Stimulated activated effector memory CD8-positive, alpha-beta T cell treated with anti-CD3 and anti-CD28 coated beads, Interleukin-12 subunit alpha, Interleukin-12 subunit beta, amount 100 ng/mL, for 72 hours (primary cell): ENCODE data around the gene CLIP4.

Experiments used
- ATAC-seq: fragments of 150-1000 bp; cut with Tn5 transposase; 2 replicates; pipeline ENCODE4 v1.10.0; 2021
- DNase-seq, 2 donors: peaks; one replicate each; pipeline ENCODE4 v3.0.0; 2021 to 2022; ENCODE audit warnings: low spot score in 2 of 2
- H3K27ac Mint-ChIP-seq: one replicate; pipeline ENCODE4 v1.8.0; 2022; ENCODE audit warnings: mild to moderate bottlenecking, mixed read lengths
- H3K36me3 Mint-ChIP-seq: one replicate; pipeline ENCODE4 v1.8.0; 2022; ENCODE audit warnings: mild to moderate bottlenecking, mixed read lengths
- H3K4me1 Mint-ChIP-seq: one replicate; pipeline ENCODE4 v1.8.0; 2022; ENCODE audit warnings: mixed read lengths
- H3K4me3 Mint-ChIP-seq: one replicate; pipeline ENCODE4 v1.8.0; 2022; ENCODE audit warnings: mild to moderate bottlenecking, mixed read lengths
- H3K9me3 Mint-ChIP-seq: one replicate; pipeline ENCODE4 v1.8.0; 2022; ENCODE audit warnings: mixed read lengths

The CLIP4 gene

DNA sequence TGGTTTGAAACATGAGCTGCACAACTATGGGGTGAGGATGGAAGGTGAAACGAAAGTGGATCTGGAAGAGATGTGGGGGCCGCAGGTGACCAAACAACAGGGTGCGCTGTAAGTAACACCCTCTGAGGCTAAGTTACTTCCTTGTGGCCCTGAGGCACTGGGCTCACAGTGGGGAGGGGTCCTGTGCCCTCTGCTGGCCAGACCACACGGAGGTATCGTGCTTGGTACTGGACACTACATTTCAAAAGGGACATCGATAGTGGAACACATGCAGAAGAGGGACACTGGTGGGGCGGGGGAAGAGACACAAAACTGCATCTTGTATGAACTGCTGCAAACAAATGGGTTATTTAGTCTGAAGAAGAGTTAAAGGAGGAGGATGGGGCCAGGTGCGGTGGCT, 110.6 kb downstream of the CLIP4 start:
- no peak for ATAC-seq
- Mint-ChIP-seq H3K27ac (no peak overlapping the region), H3K36me3 (no peaks in the 10 kb centered on the region), H3K4me1 (no peaks in the 10 kb centered on the region), H3K4me3 (no peak overlapping the region), H3K9me3 (no peaks in the 10 kb centered on the region)
- DNase-seq, result no peak

DNA sequence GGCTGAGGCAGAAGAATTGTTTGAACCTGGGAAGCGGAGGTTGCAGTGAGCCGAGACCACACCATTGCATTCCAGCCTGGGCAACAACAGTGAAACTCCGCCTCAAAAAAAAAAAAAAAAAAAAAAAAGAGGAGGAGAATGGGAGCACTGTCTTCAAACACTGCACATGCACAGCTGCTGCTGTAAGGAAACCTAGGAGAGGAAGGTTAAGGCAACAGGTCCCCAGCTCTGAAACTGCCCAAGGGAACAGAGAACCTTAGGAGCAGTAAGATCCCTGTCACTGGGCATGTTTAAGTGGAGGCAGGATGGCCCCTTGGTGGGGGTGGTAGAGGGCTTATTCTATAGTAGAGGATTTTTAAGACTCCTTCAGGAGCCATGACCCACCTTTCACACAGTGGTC, 111.2 kb downstream of the CLIP4 start:
- Mint-ChIP-seq H3K4me1 (no peaks in the 10 kb centered on the region), H3K27ac (no peak overlapping the region), H3K36me3 (no peaks in the 10 kb centered on the region), H3K4me3 (no peak overlapping the region), H3K9me3 (no peaks in the 10 kb centered on the region)
- no peak for ATAC-seq
- no peak for DNase-seq

DNA sequence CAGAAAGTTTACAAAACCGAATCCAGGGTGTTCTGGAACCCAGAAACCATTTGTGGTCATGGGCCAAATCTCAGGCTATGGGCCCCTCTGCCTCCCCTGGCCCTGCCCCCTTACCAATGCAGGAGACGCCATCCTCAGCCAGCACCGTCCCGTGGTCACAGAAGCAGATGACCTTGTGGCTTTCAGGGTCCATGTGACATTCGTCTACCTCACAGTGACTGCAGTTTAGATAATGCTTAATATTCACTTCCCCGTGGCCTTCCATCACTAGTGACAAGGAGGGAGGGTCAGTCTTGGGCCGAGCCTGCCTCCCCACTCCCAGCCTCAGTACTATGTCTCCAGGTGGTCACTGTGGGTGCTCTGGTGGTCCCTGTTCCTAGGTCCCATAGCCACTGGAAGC, 111.6 kb downstream of the CLIP4 start:
- Mint-ChIP-seq H3K36me3 (no peaks in the 10 kb centered on the region), H3K9me3 (no peaks in the 10 kb centered on the region), H3K4me3 (no peak overlapping the region), H3K4me1 (no peaks in the 10 kb centered on the region), H3K27ac (no peak overlapping the region)
- DNase-seq (no peak), ATAC-seq (no peak)

DNA sequence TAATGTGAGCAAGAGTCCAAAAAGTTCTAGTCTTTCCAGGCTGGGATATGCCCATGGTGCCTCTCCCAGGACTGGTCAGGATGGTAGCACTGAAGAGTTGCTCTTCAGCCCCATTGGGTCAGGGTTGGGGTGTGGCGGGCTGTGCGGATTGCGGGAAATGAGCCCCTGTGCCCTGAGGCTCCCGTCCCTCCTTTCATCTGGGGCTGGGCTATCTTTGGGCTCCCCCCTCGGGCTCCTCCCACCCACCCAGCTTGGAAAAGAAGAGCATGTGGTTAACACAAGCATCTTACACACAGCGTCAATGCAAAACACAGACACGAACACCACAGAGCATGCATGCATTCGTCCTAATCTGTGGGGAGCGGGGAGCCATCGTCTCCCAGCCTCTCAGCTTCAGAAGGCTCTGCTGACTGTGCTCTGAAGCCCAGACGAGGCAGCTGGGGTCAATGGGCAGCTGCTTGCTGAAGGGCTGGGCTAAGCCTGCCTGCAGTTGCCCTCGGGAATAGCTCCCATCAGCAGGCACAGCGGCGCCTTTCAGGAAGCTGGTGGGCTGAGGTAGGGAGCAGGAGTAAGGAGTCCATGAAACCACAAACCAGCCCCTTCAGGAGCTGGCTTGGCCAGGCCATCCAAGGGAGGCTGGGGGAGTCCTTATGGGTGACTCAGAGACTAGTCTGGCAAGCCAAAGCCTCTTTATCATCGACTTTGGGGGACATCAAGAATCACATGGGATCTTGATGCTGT, 112.9 kb downstream of the CLIP4 start:
- Mint-ChIP-seq H3K4me1 (no peaks in the 10 kb centered on the region), H3K36me3 (no peaks in the 10 kb centered on the region), H3K4me3 (no peak overlapping the region), H3K9me3 (no peaks in the 10 kb centered on the region), H3K27ac (no peak overlapping the region)
- ATAC-seq (no peak), DNase-seq (no peak)

- H3K4me3 Mint-ChIP-seq, result no peak overlapping the region
- H3K9me3 Mint-ChIP-seq, result no peaks in the 10 kb centered on the region
- DNase-seq (no peak), ATAC-seq (no peak)
- H3K4me1 Mint-ChIP-seq, result no peaks in the 10 kb centered on the region
- no peaks in the 10 kb centered on the region for H3K36me3 Mint-ChIP-seq
- no peak overlapping the region for H3K27ac Mint-ChIP-seq
These were observed 113.7 kb downstream of the CLIP4 start for GRCh38 chr2:29228947-29229346.

GRCh38 chr2:29229640-29230039, 114.4 kb downstream of the CLIP4 start:
- DNase-seq (no peak), ATAC-seq (no peak)
- Mint-ChIP-seq H3K4me3 (no peak overlapping the region), H3K9me3 (no peaks in the 10 kb centered on the region), H3K27ac (no peak overlapping the region), H3K36me3 (no peaks in the 10 kb centered on the region), H3K4me1 (no peaks in the 10 kb centered on the region)

DNA sequence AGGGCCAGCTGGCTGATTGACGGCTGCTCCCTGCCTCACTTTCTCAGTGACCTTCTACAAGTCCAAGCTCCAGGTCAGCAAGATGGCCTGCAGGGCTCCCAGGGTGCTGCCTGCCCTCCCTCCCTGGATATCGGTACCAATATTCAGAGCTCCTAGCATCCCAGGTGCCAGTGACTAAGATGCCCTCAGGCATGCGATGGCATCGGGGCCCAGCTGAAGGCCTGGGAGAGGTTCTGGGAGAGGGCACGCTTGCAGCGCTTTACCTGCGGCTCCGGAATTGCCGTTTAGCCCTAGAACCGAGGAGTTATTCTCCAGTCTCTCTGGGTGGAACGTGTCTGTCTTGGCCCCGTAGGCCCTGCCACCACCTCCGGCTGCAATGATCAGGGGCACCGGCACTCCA, 116.8 kb downstream of the CLIP4 start:
- no peak overlapping the region for H3K27ac Mint-ChIP-seq
- H3K9me3 Mint-ChIP-seq, result no peaks in the 10 kb centered on the region
- ATAC-seq (no peak), DNase-seq (no peak)
- H3K4me1 Mint-ChIP-seq, result no peaks in the 10 kb centered on the region
- H3K36me3 Mint-ChIP-seq, result no peaks in the 10 kb centered on the region
- no peak overlapping the region for H3K4me3 Mint-ChIP-seq

GRCh38 chr2:29233428-29233827, 118.2 kb downstream of the CLIP4 start:
- DNase-seq, result no peak
- Mint-ChIP-seq H3K4me3 (no peak overlapping the region), H3K27ac (no peak overlapping the region), H3K9me3 (no peaks in the 10 kb centered on the region), H3K36me3 (no peaks in the 10 kb centered on the region), H3K4me1 (no peaks in the 10 kb centered on the region)
- ATAC-seq, result no peak

- Mint-ChIP-seq H3K36me3 (no peaks in the 10 kb centered on the region), H3K9me3 (no peaks in the 10 kb centered on the region), H3K4me3 (no peak overlapping the region)
These were observed 120.2 kb downstream of the CLIP4 start for GRCh38 chr2:29235411-29235810.

GRCh38 chr2:29236074-29236473, 120.9 kb downstream of the CLIP4 start:
- ATAC-seq (no peak), DNase-seq (no peak)
- Mint-ChIP-seq H3K27ac (no peak overlapping the region), H3K4me3 (no peak overlapping the region), H3K9me3 (no peaks in the 10 kb centered on the region), H3K4me1 (no peaks in the 10 kb centered on the region), H3K36me3 (no peaks in the 10 kb centered on the region)

More at GRCh38 chr2:29235411-29235810, 120.2 kb downstream of the CLIP4 start:
- DNase-seq (no peak), ATAC-seq (no peak)
- H3K4me1 Mint-ChIP-seq, result no peaks in the 10 kb centered on the region
- no peak overlapping the region for H3K27ac Mint-ChIP-seq

- Mint-ChIP-seq H3K9me3 (no peaks in the 10 kb centered on the region), H3K4me1 (no peaks in the 10 kb centered on the region), H3K36me3 (no peaks in the 10 kb centered on the region), H3K27ac (no peak overlapping the region), H3K4me3 (no peak overlapping the region)
- no peak for ATAC-seq
- no peak for DNase-seq
These were observed 123.3 kb downstream of the CLIP4 start for GRCh38 chr2:29238497-29238896.
